HG03135 (cell line): Measurements from ENCODE around the gene FGGY.
"Not testable (repeated sequence)": the region's sequence is repeated elsewhere in the genome, so short reads cannot be mapped to it uniquely, and the experiment has no call there.

ENCODE experiments used
- ATAC-seq: cut with Tn5 transposase; IDR thresholded peaks from one replicate; pipeline ENCODE4 v1.9.1; 2021; ENCODE audit warnings: mild to moderate bottlenecking, moderate library complexity; ENCODE audit not compliant: unreplicated experiment

FGGY gene

DNA sequence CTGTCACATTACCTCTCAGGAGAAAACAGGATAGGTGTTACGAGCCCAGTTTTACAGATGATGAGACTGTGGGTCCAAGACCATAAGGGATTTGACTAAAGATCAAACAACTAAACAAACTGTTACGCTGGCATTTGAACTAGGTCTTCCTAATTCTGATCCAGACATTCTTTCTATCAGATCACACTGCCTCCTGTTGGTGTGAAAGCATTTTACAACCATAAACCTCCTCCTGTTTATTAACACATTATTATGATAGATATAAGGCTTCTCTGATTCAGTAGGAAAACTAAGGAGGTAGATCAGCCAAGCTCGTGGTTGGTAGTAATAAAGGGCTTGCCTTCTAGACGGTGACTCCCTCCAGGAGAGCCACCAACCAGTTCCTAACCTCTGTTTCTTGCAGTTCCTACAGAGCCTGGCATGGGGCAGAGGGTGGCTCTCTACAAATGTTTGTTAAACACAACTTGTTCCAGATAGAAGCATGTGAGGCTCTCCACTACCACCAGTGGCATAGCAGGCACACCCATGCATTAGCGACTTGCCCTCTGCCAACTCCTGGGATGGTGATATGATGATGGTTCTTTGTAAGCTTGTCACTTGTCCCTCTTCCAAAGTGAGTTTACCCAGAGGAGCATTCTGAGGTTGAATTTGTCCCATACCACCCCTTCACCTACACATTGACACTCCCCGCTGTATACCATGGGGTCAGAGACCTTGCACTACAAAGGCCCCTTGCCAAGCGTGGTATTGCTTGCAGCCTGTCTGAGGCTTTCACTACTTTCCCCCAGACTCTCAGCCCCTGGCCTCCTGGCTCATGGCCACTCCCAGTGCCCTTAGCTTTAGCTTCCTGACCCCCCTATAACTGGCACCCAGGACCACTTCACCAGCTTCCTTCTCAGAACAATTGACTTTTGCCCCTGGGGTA lies 421.4 kb downstream of the FGGY start:
- no peak for ATAC-seq

DNA sequence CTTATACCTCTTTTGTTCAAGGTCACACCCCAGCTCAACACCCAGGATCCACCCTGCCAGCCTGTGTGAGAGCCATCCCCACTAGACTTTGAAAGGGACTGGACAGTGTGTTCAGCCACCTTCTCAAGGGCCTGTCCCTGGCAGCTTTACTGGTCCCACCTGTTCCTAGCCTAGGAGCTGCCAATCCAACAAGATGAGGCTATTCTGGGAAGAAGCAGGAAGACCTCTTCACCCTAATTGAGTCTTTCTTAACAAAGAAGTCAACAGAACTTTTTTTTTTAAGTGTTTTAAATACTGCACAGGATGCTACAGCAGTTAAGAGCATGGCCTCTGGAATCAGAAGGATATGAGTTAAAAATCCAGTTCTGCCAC lies 422.1 kb downstream of the FGGY start:
- ATAC-seq = no peak

DNA sequence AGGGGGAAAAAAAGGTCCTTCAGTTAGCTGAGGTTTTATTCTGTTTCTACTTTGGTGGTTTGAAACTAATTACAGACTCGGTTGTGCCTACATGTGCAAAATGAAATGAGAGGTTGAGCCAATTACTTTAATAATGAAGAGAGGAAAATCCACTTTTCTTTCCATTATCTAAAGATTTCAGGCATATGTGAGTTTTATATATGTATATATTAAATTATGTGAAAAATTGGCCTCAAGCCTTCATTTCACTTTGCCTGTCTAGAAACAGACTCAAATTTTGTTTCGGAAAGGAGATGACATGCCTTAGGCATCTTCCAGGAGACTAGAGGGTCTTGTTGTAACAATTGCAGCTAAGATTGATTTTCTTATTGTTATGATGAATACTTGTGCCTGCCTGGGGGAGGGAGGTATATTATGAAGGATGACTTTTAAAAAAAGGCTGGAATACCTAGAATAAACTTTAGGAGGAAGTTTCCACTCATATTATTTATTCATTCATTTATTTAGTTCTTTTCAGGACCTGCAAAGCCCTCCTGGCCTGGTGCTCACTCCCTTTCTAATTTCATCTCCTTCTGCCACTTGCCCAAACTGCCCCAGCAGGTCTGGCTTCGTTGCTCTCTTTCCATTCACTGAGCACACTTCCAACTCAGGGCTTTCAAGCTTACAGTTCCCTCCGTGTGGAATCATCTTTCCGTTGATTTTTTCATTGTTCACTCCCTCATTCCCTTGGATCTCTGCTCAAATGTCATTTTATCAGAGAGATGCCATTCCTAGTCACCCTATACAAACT lies 423.6 kb downstream of the FGGY start:
- no peak for ATAC-seq

DNA sequence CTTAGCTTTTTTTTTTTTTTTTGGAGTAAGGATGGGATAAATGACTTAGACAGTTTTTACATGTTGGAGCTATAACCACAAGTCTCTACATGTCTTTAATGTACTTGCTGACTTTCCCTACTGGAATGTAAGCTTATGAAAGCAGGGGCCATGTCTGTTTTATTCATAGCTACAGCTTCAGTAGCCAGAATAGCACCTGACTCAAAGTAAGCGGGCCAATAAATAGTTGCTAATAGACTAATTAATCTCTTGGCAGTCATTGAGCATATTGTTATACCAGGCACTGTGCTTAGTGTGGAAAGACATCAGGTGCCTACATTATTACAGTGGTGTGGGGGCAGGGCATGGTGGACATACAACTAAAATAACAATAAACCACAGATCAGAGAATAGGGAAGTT lies 433.4 kb downstream of the FGGY start:
- ATAC-seq = no peak

DNA sequence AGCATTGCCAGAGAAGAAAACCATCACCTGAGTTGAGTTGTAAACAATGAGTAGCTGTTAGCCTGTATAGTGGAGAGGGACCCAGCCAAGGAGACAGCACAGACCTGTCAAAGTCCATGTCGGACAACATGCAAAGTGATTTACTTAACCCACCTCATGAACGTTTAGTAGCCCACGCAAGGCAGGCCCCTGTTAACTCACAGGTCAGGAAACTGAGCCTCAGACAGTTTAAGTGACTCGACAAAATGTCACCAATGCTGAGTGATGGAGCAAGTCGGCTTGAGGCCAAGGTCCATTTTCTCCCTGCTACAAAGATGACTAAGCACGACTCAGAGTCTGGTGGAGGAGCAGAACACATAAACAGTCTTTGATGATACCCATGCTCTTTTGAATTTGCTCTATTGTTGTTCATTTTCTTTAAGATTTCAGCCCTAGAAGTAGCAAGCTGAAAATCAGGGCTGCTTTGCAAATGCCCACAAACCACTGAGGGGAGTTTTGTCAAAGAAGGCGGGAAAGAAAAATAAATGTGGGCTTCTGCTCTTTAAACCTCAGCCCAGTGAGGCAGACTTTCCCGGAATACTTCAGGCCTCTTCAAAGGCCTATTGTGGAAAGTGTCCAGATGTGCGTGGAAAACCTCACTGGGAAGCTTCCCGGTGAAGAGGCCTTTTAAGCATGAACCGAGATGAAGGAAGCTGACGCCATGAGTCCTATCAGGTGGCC lies 434.0 kb downstream of the FGGY start:
- no peak for ATAC-seq

DNA sequence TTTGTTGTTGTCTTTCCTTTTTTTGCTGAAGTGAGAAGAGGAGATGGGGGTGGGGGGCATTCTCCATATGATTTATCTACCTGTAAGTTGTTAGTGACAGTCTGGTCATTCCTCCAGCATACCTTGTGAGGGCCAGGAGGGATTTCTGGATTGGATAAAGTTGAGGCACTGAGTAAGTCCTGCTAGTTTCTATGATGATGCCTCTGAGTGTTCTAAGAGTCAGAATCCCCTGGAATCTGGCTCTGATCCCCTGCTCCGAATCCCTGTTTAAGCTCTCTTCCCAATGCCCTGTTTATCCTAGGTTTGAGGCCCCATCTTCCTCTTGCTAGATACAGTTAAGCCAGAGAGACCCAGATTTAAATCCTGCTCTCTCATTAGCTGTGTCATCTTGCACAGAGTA lies 434.7 kb downstream of the FGGY start:
- no peak for ATAC-seq

DNA sequence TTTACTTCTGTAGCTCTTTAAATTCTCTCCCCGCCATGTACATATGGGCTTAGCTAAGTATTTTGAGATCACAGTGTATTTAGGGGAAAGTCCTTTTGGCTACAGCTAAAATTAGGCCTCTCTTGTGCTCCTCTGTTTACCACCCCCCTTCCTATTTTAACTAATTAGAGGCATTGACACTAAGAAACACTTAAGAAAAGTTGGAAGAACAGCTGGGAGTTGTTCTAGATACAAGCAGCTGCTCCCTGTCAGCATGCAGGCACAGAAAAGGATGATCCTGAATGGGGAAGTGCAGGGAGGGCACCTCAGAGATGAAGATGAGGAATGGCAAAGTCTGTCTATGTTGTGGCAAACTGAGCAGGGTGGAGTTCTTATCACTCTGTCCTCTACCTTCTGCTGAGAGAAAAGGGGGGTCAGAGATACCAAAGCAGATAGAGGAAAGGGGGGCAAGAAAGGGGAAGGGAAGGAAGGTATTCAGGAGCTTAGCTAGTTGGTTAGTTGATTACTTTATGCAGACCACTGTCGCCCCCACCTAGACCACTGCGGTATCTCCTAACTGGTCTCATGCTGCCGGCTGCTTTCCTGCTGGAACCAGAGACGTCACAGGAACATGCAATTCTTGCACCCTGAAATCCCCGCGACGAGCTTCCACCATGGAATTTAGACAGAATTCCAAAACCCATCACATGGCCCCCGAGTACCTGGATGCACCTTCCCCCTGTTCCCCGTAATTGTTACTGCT lies 435.5 kb downstream of the FGGY start:
- ATAC-seq = no peak

DNA sequence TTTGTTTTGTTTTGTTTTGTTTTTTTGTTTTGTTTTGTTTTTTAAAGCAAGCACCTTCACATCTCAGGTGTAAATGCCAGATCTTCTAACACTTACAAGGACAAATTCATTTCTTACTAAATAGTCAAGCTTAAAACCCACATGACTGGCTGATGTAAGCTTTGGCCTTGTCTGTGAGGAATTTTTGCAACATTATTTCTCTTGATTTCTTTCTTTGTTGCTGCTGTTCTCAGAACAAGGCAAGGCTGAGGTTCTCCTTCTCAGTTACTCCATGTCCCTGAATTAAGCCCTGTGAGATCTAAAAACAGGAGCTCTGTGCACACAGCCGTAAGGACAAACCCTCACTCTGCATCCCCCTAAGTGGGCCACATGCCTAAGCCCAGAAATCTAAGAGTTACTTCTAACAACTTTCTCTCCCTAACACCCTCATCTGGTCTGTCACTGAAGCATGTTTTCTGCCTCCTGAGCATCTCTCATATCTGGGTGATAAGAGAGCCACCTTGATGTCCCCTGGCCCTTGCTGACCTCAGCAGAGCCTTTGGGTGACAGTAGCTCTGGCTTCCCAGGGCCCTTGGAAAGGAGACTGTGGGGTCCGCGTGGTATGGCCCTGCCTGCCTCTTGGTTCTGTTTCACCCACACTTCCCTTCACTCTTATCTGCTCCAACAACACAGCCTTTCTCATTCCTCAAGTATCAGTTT lies 436.7 kb downstream of the FGGY start:
- no peak for ATAC-seq

DNA sequence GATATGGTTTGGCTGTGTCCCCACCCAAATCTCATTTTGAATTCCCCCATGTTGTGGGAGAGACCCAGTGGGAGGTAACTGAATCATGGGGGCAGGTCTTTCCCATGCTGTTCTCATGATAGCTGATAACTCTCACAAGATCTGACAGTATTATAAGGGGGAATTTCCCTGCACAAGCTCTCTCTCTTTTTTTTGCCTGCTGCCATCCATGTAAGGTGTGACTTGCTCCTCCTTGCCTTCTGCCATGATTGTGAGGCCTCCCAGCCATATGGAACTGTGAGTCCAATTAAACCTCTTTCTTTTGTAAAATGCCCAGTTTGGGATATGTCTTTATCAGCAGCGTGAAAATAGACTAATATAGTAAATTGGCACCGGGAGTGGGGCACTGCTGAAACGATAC lies 439.0 kb downstream of the FGGY start:
- ATAC-seq = not testable (repeated sequence)

DNA sequence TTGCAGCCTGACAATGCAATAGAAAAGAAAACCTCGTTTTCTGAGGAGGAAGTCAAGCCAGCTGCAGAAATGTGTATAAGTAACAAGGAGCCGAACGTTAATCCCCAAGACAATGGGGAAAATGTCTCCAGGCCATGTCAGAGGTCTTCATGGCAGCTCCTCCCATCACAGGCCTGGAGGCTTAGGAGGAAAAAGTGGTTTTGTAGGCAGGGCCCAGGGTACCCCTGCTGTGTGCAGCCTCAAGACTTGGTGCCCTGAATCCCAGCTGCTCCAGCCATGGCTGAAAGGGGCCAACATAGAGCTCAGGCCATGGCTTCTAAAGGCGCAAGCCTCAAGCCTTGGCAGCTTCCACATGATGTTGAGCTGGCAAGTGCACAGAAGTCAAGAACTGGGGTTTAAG lies 439.9 kb downstream of the FGGY start:
- no peak for ATAC-seq

DNA sequence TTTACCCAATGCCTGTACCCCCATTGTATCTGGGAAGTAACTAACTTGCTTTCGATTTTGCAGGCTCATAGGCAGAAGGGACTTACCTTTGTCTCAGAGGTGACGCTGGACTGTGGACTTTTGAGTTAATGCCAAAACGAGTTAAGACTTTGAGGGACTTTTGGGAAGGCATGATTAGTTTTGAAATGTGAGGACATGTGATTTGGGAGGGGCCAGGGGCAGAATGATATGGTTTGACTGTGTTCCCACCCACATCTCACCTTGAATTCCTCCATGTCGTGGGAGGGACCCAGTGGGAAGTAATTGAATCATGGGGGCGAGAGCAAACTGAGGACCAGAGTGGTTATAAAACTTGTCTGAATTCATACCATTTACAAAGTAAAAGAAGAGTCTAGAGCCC lies 440.7 kb downstream of the FGGY start:
- no peak for ATAC-seq

DNA sequence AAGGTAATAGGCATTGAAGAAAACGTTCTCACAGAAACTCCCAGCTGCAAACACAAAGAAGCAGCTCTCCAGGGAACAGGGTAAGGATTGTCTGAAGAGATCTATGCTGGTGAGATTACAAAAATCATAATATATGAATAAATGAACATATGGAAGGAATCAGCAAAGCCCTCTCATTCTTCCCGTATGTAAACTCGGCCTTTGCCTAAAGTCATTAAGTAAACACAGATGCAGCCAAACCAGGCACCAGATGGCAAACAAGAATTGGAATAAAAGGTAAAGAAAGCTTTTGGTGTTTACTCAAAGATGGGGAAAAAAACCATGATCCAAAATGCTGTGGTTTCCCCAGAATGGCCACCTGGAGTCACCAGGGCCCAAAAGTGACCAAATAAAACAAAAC lies 441.3 kb downstream of the FGGY start:
- ATAC-seq = no peak

DNA sequence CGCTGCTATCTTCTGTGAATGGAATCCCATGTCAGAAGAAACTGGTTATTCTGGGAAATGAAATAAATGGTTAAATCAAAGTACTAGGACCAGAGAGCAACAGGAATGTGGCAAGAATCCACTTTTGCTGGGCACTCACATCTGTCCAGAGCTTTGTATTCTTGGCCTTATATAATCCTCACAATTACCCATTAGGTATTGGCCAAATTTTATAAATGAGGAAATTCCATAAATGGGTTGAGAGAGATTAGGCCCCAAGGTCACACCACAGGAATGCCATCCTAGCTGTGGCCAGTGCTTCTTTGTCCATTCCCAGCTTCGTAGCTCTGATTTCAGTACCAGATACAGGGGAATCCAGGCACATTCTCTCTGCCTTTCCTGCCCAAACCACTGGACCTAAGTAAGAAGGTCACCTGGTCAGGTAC lies 441.7 kb downstream of the FGGY start:
- ATAC-seq = no peak

DNA sequence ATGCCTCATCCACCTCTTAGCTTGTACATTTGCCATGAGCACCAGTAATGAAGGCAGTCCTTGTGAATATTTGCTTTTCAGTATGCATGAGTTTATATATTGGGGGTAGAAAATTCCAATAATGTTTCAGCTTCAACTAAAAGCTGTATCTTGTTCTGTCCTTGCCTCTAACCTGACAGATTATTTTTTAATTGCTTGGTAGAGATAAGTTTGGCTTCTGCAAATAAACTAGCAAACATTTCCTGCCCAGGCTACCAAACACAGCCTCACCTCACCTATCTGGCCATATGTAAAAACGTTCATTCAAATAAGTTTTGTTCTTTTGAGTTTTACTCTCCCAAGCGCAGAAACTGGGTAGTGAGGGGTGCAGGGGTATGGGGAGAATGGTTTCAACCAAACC lies 442.2 kb downstream of the FGGY start:
- no peak for ATAC-seq

DNA sequence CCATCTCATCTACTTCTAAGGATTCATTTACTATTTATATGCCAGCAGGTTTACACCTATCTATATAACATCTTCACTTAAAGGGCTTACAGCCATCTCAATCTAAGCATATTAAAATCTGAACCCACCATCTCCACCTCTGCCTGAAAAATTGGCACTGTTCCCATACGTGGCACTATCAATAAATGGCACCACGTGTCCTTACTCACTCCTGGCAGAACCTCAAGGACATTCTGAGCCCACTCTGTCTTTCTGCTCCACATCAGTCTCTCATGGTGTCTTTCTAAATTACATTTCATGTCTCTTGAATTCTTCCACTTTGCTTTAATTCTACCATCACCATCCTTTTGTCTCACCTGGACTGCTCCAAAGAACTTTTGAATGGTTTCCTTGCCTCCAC lies 445.6 kb downstream of the FGGY start:
- ATAC-seq = no peak

DNA sequence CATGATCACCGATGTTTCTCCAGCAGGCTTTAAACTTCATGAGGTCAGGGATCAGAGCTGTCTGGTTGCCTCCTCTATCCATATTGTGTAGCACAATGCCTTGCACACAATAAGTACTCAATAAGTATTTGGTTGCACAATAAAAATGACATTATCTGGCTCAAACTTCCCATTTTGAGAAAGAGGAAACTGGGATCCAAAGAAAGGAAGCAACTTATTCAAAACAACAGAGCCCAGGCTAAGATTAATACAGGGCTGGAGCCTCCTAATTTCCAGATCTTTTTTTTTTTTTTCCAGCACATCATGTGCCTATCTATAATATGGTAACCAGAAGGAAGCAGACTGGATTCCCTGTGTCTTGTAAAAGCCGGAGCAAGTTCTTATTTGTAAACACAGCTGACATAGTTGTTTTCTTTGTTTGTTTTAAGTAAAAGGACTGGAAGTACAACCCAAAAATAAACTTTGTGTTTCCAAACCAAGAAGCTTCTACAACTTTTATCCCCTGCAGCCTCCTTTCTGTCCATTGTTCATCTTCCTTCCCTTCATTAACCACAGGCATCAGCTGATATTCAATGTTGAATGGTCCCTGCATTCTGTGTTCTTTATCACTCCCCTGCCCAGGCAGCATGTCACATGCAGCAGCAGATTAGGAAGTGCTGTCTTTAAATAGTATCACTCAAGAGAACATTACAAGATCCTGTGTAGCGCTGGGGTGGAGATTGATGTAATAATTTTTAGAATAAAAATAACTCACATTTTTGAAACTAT lies 446.6 kb downstream of the FGGY start:
- ATAC-seq = no peak

DNA sequence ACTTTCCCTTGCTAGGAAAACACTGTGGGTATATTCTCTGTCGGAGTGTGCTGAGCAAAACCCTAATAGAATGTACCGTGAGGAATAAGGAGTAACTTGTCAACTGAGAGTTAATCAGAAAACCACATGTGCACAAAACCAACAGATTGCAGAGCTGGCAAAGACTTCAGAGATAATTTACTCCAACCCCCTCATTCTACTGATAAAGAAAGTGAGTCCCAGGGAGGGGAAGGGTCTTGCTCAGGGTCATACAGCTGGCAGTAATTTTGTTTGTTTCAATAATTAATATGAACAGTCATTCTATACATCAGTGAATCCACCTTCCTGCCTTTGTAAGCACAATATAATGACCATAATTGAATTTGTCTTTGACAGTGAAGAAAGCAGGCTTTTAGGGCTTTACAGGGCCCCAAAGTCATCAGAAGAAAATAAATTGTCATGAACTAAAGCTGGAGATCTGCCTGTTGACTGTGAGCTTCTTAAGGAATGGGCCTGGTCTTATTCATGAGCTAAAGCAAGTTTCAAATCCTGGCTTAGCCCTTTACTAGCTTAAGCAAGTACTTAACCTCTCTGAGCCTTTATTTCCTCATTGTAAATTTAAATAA lies 450.6 kb downstream of the FGGY start:
- no peak for ATAC-seq

DNA sequence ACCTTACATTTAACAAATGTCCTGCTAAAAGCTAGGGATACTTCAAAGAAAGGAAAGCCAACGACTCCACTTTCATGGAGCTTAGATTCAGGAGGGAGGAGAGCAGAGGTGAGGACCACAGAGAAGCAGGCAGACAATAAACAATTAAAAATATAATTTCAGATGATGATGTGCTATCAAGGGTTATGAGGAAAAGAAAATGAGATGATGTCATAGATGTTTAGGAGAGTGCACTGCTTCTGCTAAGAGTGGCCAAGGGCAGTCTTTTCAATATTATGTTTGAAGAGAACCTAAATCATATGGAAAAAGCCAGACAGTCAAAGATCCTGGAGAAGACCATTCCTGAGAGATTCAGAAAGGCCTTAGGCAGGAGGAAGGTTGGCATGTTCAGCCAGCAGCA lies 451.2 kb downstream of the FGGY start:
- ATAC-seq = no peak
